NCI-H1092 (cell line): ENCODE data around the gene PARD6B.
"Not testable (repeated sequence)": the region's sequence is repeated elsewhere in the genome, so short reads cannot be mapped to it uniquely, and the experiment has no call there.

Source experiments
- DNase-seq: peaks from one replicate; lab custom pipeline; 2025; lab: John Stamatoyannopoulos, UW

Gene PARD6B, protein sequence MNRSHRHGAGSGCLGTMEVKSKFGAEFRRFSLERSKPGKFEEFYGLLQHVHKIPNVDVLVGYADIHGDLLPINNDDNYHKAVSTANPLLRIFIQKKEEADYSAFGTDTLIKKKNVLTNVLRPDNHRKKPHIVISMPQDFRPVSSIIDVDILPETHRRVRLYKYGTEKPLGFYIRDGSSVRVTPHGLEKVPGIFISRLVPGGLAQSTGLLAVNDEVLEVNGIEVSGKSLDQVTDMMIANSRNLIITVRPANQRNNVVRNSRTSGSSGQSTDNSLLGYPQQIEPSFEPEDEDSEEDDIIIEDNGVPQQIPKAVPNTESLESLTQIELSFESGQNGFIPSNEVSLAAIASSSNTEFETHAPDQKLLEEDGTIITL

DNA sequence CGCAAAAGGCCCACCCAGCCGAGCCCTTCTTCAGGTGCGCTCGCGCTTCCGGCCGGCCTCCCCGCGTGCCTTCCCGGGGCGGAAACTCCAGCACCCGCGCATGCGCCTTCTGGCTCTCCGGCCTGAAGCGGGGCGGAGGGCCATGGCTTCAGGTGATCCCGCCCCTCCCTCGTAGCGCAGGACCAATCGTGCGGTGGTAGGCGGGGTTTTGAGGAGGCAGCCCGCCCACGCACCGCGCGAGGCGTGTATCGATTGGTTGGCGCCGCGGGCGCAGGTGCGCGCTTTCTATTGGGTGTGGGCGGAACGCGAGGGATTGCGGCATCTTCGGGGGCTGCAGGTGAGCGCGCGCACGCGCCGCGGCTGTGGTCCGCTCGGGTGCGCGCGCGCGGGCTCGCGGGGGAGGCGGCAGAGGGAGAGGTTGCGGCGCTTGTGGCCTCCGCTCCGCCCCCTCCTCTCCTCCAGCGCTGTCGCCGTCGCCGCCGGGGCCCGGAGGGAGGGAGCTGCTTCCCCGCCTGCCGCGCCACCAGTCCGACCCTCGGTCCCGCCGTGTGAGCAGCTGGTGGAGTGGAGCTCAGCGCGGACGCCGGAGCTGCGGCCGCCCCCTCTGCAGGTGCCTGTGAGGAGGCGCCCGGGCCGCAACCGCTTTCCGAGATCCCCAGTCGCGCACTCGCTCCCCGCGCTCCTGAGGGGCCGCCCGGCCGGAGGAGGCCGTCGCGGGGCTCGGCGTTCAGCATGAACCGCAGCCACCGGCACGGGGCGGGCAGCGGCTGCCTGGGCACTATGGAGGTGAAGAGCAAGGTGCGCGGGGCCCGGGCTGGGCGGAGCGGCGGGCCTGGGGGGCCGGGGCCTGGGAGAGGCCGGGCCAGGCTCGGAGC, at the start of gene PARD6B:
Gene PARD6B (plus strand): TSS at position 526 of the 875 bp plus-strand sequence. CDS start 207 bp downstream, at position 733.
- peak; percentile 99 for DNase-seq

DNA sequence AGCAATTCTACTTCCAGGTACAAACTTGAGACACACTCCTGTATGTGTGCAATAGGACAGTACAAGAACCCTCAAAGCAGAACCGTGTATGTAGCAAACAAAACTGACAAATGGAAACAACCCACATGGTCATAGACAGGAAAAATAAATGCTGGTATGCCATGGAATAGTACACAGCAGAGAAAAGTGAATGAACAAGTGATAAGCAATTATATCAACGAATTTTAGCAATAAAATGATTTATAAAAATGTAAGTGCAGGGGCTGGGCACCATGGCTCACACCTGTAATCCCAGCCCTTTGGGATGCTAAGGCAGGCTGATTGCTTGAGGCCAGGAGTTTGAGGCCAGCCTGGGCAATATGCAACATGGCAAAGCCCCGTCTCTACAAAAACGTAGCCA, 49.3 kb upstream of the PARD6B start:
- no peak for DNase-seq

DNA sequence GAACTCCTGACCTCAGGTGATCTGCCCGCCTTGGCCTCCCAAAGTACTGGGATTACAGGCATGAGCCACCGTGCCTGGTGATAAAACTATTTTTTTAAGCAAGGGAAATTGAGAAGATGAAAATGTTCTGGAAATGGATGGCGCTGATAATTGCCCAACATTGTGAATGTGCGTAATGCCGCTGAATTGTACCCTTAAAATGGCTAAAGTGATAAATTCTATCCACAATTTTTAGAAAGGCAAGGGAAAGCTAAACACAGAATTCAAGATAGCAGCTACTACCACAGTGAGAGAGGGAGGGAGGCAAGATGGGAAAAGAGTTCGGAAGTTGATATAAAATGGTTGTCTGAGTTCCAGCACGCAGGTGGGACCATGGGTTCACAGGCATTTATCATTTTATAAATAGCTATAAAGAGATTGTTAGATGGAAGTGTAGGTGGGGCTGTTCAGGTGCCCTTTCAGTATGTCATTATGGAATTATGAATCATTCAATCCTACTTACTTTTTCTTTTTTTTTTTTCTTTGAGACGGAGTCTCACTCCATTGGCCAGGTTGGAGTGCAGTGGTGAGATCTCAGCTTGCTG, 48.3 kb upstream of the PARD6B start:
- no peak for DNase-seq

DNA sequence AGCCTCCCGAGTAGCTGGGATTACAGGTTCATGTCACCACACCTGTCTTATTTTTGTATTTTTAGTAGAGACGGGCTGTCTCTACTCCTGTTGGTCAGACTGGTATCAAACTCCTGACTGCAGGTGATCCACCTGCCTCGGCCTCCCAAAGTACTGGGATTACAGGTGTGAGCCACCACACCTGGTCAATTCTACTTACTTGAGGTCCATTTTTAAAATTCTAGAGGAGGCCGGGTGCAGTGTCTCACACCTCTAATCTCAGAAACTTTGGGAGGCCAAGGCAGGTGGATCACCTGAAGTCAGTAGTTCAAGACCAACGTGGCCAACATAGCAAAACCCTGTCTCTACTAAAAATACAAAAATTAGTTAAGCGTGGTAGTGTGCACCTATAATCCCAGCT, 47.8 kb upstream of the PARD6B start:
- DNase-seq = no peak

DNA sequence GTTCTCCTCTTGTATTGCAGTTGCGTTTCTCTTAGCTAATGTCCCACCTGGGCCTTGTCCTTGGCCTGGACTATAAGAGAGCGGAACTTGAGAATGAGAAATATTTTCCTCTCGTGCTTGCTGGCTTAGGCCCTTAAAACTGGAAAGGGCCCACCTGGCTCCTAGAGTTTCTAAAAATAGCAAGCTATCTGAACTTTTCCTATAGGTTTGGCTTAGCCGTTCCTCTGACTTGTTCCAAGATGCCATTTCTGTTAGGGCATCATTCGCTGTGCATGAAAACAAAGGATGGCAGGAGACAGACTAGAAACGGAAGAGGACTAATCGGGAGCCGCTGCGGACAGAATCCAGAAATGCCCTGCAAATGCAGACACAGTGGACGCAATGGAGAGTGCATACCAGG, 44.6 kb upstream of the PARD6B start:
- no peak for DNase-seq

DNA sequence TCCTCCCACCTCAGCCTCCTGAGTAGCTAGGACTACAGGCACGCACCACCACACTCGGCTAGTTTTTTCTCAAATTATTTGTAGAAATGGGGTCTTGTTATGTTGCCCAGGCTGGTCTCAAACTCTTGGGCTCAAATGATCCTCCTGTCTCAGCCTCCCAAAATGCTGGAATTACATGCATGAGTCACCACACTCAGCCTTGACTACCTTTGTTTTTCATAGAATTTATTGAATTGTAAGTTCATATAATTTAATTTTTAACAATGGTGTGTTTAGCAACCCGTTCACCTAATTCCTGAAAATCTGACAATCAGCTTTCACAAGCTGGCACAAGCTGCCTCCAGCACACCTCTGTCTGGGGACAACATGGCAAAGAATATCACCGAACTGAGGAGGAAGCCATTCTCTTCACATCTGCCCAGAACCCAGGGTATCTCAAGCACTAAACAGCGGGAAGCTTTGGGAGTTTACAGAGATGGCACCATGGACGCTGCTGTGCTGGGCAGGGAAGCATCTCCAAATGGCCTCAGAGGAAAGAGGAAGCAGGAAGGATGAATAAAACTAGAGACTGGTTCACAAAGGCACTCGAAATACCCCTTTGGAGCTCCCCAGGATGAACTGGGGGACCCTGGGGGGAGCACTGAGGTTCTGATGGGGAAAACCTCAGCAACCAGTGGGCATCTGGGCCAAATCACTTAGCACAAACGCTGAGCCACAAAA, 43.0 kb upstream of the PARD6B start:
- no peak for DNase-seq

DNA sequence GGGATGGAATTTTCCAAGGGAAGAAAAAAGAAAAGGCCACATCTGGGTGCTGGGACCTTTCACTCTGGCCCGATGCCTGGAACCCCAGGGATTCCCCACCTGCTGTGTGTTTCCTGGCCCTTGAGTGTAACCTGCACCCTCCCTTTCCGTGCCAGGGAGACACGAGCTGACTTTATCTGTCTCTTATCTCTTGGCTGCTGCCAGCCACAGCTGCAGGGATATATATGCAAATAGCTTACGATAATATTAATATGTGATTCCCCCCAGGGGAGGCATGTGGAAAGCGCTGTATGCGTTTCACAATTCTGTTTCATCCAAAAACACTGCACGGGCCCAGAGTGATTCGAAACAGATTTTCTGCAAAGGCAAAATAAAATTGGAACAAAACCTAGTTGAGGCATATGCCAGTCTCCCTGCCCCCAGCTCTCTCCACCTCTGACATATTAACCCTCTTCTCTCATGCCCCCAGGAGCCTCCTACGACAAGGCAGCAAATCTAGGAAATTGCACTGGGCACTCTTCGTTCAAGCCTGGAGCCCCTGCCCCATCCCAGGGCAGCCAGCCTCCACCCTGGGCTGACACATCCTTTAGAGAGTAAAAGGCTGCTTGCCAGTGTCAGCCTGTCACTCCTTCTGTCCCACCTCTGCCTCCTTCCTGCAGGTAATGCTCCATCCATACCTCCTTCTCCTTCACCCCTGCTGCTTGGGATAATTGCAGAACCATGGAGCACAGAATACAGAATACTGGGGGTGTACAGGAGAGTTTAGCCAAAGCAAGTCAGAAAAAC, 41.3 kb upstream of the PARD6B start:
- peak; percentile 40 for DNase-seq

DNA sequence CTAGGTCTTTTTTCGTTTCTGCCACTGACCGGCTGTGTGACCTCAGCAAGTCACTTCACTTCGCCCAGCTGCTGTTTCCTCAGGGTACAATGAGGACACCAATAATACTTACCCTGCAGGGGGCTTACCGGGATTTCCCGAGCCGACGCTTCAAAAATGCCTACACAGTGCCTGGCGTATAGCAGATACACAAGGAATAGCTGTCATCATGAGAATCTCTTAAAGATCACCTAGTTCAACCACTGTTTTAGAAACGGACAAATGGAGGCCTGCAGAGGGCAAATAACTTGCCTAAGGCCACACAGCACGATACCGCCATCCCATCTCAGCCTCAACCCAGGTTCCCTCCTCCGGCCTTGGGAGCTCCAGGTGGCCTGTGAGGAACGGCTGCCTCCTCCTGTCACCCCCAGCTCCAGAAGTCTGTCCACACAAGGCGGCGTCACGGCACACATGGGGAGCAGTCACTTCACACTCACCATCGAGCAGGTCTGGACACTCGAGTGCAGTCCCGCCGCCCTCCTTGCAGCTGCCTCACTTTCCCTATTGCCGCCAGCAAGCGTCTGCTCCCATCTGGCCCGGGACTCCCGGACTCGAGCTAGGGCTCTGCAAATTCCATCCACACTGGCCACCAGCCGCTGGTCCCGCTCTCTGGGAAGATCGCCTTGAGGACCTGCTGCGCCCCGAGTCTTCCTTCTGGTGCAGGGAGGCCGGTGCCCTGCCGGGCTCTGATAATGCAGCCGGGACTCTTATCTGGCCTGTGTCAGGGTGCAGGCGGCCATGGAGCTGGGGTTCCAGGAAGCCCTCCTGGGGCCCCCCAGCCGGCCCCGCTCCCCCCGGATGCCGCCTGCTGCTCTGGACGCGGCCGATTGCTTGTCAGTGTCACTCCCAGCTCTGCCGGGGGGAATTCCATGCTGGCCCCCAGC, 40.5 kb upstream of the PARD6B start, which contains the start of gene RIPOR3:
Gene RIPOR3 (minus strand): TSS at position 893 of the 923 bp plus-strand sequence. CDS start 414 bp downstream, at position 479.
- DNase-seq = no peak

DNA sequence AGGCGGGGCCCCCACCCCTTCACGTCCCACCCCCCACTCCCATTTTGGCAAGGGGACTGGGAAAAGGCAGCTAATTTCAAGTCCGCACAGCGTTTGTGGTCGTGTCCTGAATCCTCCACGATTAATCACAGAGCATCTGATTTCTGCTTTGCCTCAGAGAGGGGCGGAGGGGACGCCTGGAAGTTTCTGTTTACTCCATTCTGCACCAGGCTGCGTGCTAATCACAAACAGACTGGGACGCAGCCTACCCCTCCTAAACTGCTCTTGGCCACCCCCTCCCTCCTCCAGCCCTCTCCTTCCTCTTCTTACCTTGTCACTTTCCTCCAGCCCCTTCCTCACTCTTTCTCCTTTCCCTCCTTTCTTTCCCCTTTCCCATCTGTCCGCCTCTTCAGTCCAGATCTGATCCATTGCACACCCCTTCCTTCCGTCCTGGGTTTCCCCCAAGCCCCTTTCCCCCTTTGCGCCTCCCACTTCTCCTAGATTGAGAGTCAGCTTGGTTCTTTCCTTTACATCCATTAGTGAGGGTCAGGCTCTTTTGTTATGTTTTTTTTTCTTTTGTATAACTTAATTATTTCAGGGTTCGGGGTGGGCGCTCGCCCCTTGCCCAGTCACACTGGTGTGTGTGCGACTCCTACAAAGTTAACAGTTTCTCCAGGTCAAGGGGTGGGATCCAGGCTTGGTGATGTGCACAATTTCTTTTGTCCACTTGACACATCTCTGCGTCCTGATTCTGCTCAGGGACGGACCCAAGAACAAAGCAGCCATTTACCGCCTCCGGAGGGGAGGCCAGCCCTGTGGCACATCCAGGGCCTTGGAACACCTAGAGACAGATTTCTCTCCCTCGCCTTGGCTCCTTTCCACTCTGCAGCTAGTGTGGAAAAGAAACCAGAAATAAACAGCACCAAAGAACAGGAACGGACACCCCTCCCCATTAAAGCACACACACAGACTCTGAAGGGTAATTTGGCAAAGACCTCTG, 39.5 kb upstream of the PARD6B start:
- DNase-seq = no peak

DNA sequence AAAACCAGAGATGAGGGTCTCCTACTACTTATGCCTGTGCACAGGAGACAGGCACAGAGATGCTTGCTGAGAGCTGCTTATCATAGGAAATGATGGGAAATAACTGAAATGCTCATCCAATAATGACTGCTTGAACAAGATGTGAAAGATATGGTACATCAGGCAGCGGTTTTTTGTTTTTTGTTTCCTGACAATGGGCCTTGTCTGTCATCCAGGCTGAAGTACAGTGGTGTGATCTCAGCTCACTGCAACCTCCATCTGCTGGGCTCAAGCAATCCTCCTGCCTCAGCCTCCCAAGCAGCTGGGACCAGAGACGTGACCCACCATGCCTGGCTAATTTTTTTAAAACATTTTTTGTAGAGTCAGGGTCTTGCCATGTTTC, 38.8 kb upstream of the PARD6B start:
- no peak for DNase-seq

DNA sequence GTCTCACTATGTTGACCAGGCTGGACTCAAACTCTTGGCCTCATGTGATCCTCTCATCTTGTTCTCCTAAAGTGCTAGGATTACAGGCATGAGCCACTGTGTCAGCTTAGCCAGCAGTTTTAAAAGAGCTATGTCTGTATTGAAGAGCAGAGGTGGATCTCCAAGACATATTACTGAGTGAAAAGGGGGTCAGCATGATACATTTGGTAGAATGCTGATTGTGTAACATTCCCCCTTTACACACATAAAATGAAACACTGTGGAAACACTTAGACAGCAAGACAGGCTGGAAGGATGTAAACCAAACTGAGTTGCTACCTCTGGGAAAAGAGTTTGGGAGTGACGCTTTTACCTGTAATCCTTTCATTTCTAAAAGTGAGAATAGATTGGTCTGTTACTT, 38.4 kb upstream of the PARD6B start:
- no peak for DNase-seq

DNA sequence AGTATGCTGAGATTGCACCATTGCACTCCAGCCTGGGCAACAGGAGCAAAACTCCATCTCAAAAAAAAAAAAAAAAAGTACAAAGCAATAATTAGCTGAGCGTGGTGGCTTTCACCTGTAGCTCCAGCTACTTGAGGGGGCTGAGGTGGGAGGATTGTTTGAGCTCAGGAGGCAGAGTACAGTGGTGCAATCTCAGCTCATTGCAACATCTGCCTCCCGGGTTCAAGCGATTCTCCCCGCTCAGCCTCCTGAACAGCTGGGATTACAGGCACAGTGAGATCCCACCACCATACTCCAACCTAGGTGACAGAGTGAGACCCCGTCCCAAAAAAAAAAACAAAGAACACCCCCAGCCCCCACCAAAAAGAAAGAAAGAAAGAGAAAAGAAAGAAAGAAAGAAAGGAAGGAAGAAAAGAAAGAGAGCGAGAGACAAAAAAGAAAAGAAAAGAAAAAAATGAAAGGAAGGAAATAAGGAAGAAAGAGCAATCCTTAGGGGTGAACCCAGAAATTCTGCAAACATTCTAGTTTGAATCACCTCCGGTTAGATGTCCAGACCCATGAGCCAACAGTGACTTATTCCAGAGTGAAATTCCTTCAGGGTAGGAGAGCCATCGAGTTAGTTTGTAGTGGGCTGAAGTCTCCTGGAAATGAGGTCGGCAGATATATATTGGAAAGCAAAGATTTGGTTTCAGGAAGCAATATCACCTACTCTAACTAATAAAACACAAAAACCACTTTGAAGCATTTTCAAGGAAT, 36.8 kb upstream of the PARD6B start:
- DNase-seq = no peak

DNA sequence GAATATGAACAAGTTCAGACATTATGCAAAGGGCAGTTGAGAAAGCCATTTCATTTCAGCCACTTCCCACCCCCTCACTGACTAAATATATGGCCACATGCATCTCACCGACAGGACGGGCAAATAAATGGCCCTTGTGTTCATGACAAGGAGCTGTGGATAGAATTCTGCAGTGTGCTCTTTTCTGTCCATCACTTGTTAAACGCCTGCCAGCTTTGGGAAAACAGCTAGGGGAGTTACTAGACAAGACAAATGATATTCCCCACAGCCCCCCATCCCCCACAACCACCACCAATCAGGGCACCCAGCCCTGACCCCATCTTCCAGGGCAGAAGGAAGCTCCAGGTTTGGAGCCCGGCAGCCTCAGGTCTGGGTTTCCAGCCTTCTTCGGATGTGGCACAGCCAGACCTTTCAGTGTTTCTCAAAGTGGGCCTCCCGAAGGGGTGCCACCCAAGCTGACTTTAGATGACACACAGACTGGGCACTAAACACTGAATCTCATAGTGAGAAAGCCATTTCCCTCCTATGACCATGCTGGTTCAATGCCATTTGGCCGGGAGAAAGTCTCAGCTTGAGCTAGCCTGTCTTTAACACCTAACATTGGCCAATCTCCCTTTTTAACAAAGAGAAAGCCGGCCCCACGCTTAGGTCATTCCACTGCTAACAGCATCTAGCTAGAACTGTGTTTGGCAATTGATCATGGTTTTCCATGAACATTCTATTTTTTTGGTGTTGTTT, 36.1 kb upstream of the PARD6B start:
- no peak for DNase-seq

DNA sequence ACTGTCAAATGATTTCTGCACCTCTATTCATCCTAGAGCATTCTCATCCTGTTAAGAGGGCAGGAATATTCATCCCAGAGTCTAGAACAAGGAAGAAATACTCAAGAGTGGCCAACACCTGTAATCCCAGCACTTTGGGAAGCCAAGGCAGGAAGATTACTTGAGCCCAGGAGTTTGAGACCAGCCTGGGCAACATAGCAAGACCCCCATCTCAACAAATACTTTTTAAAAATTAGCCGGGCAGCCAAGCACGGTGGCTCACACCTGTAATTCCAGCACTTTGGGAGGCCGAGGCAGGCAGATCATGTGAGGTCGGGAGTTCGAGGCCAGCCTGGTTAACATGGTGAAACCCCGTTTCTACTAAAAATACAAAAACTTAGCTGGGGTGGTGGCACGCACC, 33.1 kb upstream of the PARD6B start:
- DNase-seq = not testable (repeated sequence)

DNA sequence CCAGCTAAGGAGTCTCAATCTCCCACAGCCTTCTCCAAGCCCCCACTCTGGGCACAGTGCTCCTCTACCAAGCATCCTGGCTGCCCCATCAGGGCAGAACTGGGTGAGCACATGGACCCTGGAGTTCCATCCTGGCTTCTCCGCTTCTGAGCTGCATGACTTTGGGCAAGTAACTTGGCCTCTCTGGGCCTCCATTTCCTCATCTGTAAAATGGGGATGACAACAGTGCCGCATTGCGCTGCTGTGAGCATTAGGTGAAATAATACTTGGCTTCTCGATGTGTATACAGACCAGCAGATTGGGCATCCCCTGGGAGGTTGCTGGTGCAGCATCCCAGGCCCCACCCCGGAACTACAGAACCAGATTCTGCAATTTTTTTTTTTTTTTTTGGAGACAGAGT, 31.7 kb upstream of the PARD6B start:
- DNase-seq = no peak

DNA sequence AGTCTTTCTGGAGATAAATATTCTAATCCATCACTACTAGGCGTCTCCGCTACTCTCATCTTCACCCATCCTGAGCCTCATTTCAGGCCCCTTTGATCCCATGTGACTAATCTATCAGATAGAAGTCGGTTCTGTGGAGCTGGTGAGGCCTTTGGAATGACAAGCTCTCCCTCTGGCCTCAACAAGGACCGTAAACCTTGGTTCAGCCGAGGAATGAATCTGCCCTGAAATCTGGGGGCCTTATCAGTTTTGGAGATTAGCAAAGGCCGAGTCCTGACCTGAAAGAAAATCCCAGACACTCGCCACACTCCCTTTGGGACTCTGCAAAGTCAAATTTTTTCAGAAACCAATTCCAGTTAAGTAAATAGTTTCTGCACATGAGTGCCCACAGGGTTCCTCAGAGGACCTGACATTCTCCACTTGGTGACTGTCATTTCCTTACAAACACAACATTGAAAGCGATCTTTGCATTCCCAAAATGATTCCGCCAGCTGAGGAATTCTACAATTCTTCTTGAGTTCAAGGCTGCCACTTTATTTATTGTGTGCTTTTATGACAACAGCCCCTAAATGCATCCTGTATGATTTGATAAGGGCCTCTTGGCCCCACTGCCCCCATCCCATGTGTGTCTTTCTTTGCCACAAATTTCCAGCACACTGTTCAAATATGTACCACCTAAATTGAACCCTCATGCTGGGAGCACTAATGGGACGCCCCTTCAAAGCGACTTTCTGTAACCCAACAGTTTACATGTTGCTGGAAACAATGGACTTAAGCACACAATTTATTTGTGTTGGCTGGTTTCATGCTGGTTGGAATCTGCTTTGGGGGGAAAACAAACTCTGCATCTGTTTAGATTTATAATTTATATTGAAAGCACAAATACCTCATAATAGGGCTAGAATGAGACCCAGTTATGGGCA, 30.1 kb upstream of the PARD6B start:
- no peak for DNase-seq
